Glutamatergic neuron (in vitro differentiated cells): Measurements from ENCODE around the gene WDR62. TPM values are rescaled to one million over a fixed set of nuclear protein-coding genes. Genes with fewer than 3 reads are reported as not detected.

ENCODE experiments used
- DNase-seq: peaks from one replicate; pipeline ENCODE4 v3.0.0; 2022
- H3K27ac Mint-ChIP-seq: one replicate; pipeline ENCODE4 v1.8.0; 2020; ENCODE audit warnings: mild to moderate bottlenecking, mixed read lengths, inconsistent platforms; ENCODE audit not compliant: unreplicated experiment
- H3K27me3 Mint-ChIP-seq: one replicate; pipeline ENCODE4 v1.8.0; 2020; ENCODE audit warnings: mild to moderate bottlenecking, moderate library complexity, mixed read lengths, inconsistent platforms; ENCODE audit not compliant: unreplicated experiment
- H3K36me3 Mint-ChIP-seq: one replicate; pipeline ENCODE4 v1.8.0; 2020; ENCODE audit warnings: mild to moderate bottlenecking, mixed read lengths, inconsistent platforms; ENCODE audit not compliant: unreplicated experiment
- H3K4me1 Mint-ChIP-seq: one replicate; pipeline ENCODE4 v1.8.0; 2020; ENCODE audit warnings: mild to moderate bottlenecking, low read depth, mixed read lengths, inconsistent platforms; ENCODE audit not compliant: unreplicated experiment
- H3K4me3 Mint-ChIP-seq: one replicate; pipeline ENCODE4 v1.8.0; 2020; ENCODE audit warnings: mild to moderate bottlenecking, mixed read lengths, inconsistent platforms; ENCODE audit not compliant: unreplicated experiment
- H3K9me3 Mint-ChIP-seq: one replicate; pipeline ENCODE4 v1.8.0; 2020; ENCODE audit warnings: mild to moderate bottlenecking, moderate library complexity, mixed read lengths, inconsistent platforms; ENCODE audit not compliant: unreplicated experiment
- total RNA-seq: library from RNA; stranded (reverse); fragmentation: NEBNext Ultra II Directional; extraction: Animal tissue kit (Norgen Biotek cat#: 25700); gene quantifications from one replicate; pipeline ENCODE4 v1.2.1, GENCODE V29; 2021; ENCODE audit not compliant: unreplicated experiment
- TF ChIP-seq, protein P1 (sequence below): fragments of 200-600 bp; sonication (generic); IDR thresholded peaks from one replicate; pipeline ENCODE4 v1.5.0; 2021; ENCODE audit not compliant: partially characterized antibody, unreplicated experiment

Gene WDR62
- total RNA-seq, 1 donor from 2014 or later: 5.5 TPM

DNA sequence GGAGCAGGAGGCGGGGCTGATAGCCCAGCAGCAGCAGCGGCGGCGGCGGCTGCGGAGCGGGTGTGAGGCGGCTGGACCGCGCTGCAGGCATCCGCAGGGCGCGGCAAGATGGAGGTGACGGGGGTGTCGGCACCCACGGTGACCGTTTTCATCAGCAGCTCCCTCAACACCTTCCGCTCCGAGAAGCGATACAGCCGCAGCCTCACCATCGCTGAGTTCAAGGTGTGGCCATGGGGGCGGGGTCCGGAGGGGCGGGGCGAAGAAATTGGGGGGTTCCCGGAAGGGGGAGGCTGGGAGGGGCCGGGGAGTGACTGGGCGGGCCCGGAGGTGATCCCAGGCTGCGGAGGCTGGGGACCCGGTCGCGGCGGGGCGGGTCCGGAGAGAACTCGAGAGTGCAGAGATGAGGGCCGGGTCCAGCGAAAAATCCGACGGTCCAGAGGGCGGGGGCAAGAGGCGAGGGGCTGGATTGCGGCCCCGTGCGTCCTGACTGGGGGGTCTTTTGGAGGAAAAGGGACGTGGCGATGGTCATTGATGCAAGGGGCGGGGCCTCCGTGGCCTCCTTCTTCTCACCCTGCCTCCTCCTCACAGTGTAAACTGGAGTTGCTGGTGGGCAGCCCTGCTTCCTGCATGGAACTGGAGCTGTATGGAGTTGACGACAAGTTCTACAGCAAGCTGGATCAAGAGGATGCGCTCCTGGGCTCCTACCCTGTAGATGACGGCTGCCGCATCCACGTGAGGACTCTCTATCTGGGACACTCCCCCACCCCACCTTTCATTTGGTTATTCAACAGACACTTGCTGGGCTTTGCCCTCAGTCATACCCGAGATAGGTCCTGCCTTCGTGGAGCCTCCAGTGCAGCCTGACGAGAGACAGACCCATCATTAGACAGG is 61.0 kb downstream of the WDR62 start, which contains the start of gene TBCB:
TBCB (plus strand) TSS at position 16 of the 891 bp plus-strand sequence; CDS start at position 109, 93 bp downstream.
- Mint-ChIP-seq H3K36me3 (peaks cover 5% of the 10 kb centered on the region), H3K27ac (peak within 1 kb of the TSS; percentile 92), H3K27me3 (peaks cover 21% of the 10 kb centered on the region), H3K4me1 (peaks cover 26% of the 10 kb centered on the region), H3K9me3 (peaks cover 26% of the 10 kb centered on the region), H3K4me3 (peak within 1 kb of the TSS; percentile 98)
- TF ChIP-seq, protein P1, sequence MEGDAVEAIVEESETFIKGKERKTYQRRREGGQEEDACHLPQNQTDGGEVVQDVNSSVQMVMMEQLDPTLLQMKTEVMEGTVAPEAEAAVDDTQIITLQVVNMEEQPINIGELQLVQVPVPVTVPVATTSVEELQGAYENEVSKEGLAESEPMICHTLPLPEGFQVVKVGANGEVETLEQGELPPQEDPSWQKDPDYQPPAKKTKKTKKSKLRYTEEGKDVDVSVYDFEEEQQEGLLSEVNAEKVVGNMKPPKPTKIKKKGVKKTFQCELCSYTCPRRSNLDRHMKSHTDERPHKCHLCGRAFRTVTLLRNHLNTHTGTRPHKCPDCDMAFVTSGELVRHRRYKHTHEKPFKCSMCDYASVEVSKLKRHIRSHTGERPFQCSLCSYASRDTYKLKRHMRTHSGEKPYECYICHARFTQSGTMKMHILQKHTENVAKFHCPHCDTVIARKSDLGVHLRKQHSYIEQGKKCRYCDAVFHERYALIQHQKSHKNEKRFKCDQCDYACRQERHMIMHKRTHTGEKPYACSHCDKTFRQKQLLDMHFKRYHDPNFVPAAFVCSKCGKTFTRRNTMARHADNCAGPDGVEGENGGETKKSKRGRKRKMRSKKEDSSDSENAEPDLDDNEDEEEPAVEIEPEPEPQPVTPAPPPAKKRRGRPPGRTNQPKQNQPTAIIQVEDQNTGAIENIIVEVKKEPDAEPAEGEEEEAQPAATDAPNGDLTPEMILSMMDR: no peak
- peak; percentile 78 for DNase-seq

DNA sequence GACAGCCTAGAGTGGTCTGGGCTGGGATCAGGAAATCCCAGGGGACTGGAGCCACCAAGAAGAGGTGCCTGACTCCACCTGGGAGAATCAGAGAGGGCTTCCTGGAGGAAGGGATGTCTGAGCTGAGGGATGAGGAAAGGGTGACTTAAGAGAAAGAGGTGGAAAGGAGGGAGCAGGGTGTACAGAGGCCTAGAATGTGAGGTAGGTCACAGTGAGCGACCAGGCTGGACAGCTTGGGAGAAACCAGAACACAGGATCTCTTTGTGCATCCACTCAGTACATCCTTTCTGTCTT is 61.6 kb downstream of the WDR62 start:
- Mint-ChIP-seq H3K27ac (peak overlapping the region; percentile 72), H3K9me3 (peaks cover 26% of the 10 kb centered on the region), H3K4me1 (peaks cover 24% of the 10 kb centered on the region), H3K4me3 (peak overlapping the region; percentile 98), H3K27me3 (peaks cover 21% of the 10 kb centered on the region), H3K36me3 (peaks cover 5% of the 10 kb centered on the region)
- no peak for DNase-seq
- TF ChIP-seq, protein P1: no peak

DNA sequence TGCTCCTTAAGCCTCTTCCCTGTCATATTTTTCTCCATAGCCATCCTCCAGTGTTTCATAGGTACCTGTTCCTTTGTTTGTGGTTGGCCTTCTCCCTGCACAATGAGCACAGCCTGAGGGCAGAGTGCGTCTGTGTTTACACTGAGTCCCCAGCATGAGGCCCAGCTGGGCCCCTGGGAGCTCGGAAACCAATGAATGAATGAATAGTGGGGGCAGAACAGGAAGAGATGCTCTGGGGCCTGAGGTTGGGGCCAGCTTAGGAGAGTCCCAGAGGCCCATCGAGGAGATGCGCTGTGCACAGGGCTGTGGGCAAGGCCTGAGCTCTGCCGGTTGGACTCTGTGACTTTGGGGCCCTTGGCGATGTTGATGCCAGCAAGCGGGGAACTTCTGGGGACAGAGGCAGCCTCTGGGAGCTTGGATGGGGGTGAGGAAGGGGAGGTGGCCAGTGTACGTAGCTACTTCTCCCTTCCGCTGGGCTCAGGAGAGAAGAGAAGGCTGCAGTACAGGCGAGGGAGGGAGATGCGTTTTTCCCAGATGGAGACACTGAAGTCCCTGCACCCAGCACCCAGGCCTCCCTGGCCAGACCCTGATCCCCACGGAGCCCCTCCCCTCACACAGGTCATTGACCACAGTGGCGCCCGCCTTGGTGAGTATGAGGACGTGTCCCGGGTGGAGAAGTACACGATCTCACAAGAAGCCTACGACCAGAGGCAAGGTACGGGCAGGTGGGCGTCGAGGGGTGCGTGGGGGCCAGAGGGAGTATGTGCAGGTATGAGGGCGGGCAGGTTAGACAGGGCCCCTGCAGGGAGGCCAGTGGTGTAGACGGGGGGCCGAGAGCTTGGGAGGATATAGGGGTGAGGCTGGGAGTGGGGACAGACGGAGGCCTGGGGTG is 65.6 kb downstream of the WDR62 start:
- Mint-ChIP-seq H3K27ac (peak overlapping the region; percentile 83), H3K27me3 (peaks cover 7% of the 10 kb centered on the region), H3K36me3 (peaks cover 5% of the 10 kb centered on the region), H3K9me3 (peaks cover 15% of the 10 kb centered on the region), H3K4me3 (peak overlapping the region; percentile 63), H3K4me1 (peaks cover 11% of the 10 kb centered on the region)
- no peak for DNase-seq
- TF ChIP-seq, protein P1: no peak

DNA sequence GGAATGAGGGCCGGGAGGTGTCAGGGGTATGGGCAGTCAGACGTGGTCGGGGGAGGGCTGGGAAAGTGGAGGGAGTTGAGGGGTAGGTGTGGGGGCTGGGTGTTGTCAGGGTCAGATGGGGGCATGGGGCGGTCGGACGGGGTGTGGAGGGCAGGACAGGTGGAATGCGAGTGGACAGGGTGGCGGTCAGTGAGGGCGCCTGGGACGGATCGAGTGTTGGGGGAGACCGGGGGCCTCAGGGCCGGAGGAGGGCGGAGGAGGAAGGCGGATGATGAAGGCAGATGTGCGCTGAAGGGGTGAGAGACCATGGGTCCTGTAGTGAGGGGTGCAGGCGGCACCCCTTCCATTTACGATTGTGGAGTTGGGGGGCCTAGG is 66.3 kb downstream of the WDR62 start:
- H3K36me3 Mint-ChIP-seq: peaks cover 5% of the 10 kb centered on the region
- H3K4me3 Mint-ChIP-seq: no peak overlapping the region
- H3K9me3 Mint-ChIP-seq: peaks cover 15% of the 10 kb centered on the region

More for the DNA sequence above, 66.3 kb downstream of the WDR62 start:
- Mint-ChIP-seq H3K27me3 (peaks cover 7% of the 10 kb centered on the region), H3K27ac (no peak overlapping the region), H3K4me1 (peaks cover 11% of the 10 kb centered on the region)
- DNase-seq: no peak
- TF ChIP-seq, protein P1: no peak
